PC-3 (cell line): Measurements from ENCODE around the gene FSD1.

Experiments used
- EZH2 ChIP-seq: fragments of 300-600 bp; sonication (generic); IDR thresholded peaks from one replicate; pipeline ENCODE4 v1.6.1; 2017; ENCODE audit warnings: antibody characterized with exemption, mild to moderate bottlenecking, low read length; ENCODE audit not compliant: unreplicated experiment
- EZH2phosphoT487 ChIP-seq: fragments of 300-600 bp; sonication (generic); IDR thresholded peaks from 2 replicates; pipeline ENCODE4 v1.6.1; 2018; ENCODE audit warnings: mild to moderate bottlenecking, antibody characterized with exemption, low read length, borderline replicate concordance
- TF ChIP-seq, protein P1 (sequence below): fragments of 300-600 bp; sonication (generic); conservative IDR thresholded peaks from 2 replicates; pipeline ENCODE4 v1.5.1; 2017; ENCODE audit warnings: antibody characterized with exemption, low read depth, mild to moderate bottlenecking, low read length

GRCh38 chr19:4338441-4339355 is 34.3 kb downstream of the FSD1 start, which contains the start of gene STAP2:
- TF ChIP-seq, protein P1, sequence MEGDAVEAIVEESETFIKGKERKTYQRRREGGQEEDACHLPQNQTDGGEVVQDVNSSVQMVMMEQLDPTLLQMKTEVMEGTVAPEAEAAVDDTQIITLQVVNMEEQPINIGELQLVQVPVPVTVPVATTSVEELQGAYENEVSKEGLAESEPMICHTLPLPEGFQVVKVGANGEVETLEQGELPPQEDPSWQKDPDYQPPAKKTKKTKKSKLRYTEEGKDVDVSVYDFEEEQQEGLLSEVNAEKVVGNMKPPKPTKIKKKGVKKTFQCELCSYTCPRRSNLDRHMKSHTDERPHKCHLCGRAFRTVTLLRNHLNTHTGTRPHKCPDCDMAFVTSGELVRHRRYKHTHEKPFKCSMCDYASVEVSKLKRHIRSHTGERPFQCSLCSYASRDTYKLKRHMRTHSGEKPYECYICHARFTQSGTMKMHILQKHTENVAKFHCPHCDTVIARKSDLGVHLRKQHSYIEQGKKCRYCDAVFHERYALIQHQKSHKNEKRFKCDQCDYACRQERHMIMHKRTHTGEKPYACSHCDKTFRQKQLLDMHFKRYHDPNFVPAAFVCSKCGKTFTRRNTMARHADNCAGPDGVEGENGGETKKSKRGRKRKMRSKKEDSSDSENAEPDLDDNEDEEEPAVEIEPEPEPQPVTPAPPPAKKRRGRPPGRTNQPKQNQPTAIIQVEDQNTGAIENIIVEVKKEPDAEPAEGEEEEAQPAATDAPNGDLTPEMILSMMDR = no peak
- TF ChIP-seq EZH2 = no peak
- TF ChIP-seq EZH2phosphoT487 = no peak
